H9 (cell line): ENCODE measurements around the gene WHRN. TPM values are rescaled to one million over a fixed set of nuclear protein-coding genes. Genes with fewer than 3 reads are reported as not detected.

Experiments
- DNase-seq: peaks from one replicate; pipeline ENCODE4 v3.0.0-alpha.2; 2017
- H2AFZ ChIP-seq: one replicate; pipeline ENCODE4 v1.6.1; 2013; ENCODE audit warnings: mild to moderate bottlenecking, low read length, control low read depth, moderate library complexity
- H2AK5ac ChIP-seq: 2 replicates; pipeline ENCODE4 v1.6.1; 2013; ENCODE audit warnings: low read length, control low read depth, mixed read lengths; ENCODE audit not compliant: insufficient read length
- H2BK120ac ChIP-seq: one replicate; pipeline ENCODE4 v1.6.1; 2013; ENCODE audit warnings: low read depth, mild to moderate bottlenecking, low read length, control low read depth, inconsistent platforms; ENCODE audit not compliant: poor library complexity, severe bottlenecking
- H2BK12ac ChIP-seq: 2 replicates; pipeline ENCODE4 v1.6.1; 2013; ENCODE audit warnings: low read length, control low read depth, mixed read lengths, low read depth; ENCODE audit not compliant: insufficient read length
- H2BK15ac ChIP-seq: 2 replicates; pipeline ENCODE4 v1.6.1; 2013; ENCODE audit warnings: low read depth, low read length, control low read depth
- H2BK20ac ChIP-seq: one replicate; pipeline ENCODE4 v1.6.1; 2013; ENCODE audit warnings: low read depth, mild to moderate bottlenecking, low read length, control low read depth, inconsistent platforms; ENCODE audit not compliant: poor library complexity, severe bottlenecking
- H2BK5ac ChIP-seq: 2 replicates; pipeline ENCODE4 v1.6.1; 2013; ENCODE audit warnings: low read length, control low read depth, mixed read lengths; ENCODE audit not compliant: insufficient read length
- H3K14ac ChIP-seq: 2 replicates; pipeline ENCODE4 v1.6.1; 2013; ENCODE audit warnings: low read length, control low read depth; ENCODE audit not compliant: insufficient read depth
- H3K18ac ChIP-seq: 2 replicates; pipeline ENCODE4 v1.6.1; 2013; ENCODE audit warnings: low read depth, mild to moderate bottlenecking, mixed read lengths, low read length, control low read depth; ENCODE audit not compliant: insufficient read length
- H3K23ac ChIP-seq: 2 replicates; pipeline ENCODE4 v1.6.1; 2013; ENCODE audit warnings: low read length, control low read depth, mixed read lengths, low read depth; ENCODE audit not compliant: insufficient read length
- H3K23me2 ChIP-seq: 2 replicates; pipeline ENCODE4 v1.6.1; 2013; ENCODE audit warnings: low read depth, mild to moderate bottlenecking, mixed read lengths, low read length, control low read depth; ENCODE audit not compliant: insufficient read length, poor library complexity, severe bottlenecking
- H3K27ac ChIP-seq: 2 replicates; pipeline ENCODE4 v1.5.1; 2013; ENCODE audit warnings: low read length, control low read depth, mixed read lengths, low read depth; ENCODE audit not compliant: insufficient read length
- H3K27me3 ChIP-seq: 2 replicates; pipeline ENCODE4 v1.6.1; 2013; ENCODE audit warnings: low read length, control low read depth, inconsistent platforms; ENCODE audit not compliant: insufficient read depth
- H3K4ac ChIP-seq: 2 replicates; pipeline ENCODE4 v1.6.1; 2013; ENCODE audit warnings: low read depth, mild to moderate bottlenecking, control low read depth, inconsistent platforms, low read length, moderate library complexity
- H3K4me1 ChIP-seq: 2 replicates; pipeline ENCODE4 v1.6.1; 2013; ENCODE audit warnings: low read length, control low read depth, inconsistent platforms; ENCODE audit not compliant: insufficient read depth
- H3K4me2 ChIP-seq: 2 replicates; pipeline ENCODE4 v1.6.1; 2013; ENCODE audit warnings: low read length, control low read depth, mixed read lengths; ENCODE audit not compliant: insufficient read length, insufficient read depth
- H3K56ac ChIP-seq: 2 replicates; pipeline ENCODE4 v1.6.1; 2013; ENCODE audit warnings: low read depth, mild to moderate bottlenecking, mixed read lengths, low read length, control low read depth; ENCODE audit not compliant: insufficient read length
- H3K79me1 ChIP-seq: 2 replicates; pipeline ENCODE4 v1.6.1; 2013; ENCODE audit warnings: low read depth, mild to moderate bottlenecking, moderate library complexity, low read length, control low read depth, inconsistent platforms; ENCODE audit not compliant: insufficient read depth, poor library complexity, severe bottlenecking
- H3K79me2 ChIP-seq: 2 replicates; pipeline ENCODE4 v1.6.1; 2013; ENCODE audit warnings: low read length, control low read depth, inconsistent platforms; ENCODE audit not compliant: insufficient read depth
- H3K9ac ChIP-seq: 2 replicates; pipeline ENCODE4 v1.6.1; 2013; ENCODE audit warnings: low read length, control low read depth, mixed read lengths; ENCODE audit not compliant: insufficient read length; ENCODE audit errors: extremely low read depth
- H3K9me3 ChIP-seq: one replicate; pipeline ENCODE4 v1.6.1; 2013; ENCODE audit warnings: low read depth, low read length, inconsistent platforms; ENCODE audit not compliant: control insufficient read depth
- H3T11ph ChIP-seq: one replicate; pipeline ENCODE4 v1.6.1; 2013; ENCODE audit warnings: mild to moderate bottlenecking, low read length, control low read depth, inconsistent platforms
- H4K20me1 ChIP-seq: one replicate; pipeline ENCODE4 v1.6.1; 2013; ENCODE audit not compliant: control insufficient read depth, insufficient read length, insufficient read depth
- H4K5ac ChIP-seq: 2 replicates; pipeline ENCODE4 v1.6.1; 2013; ENCODE audit warnings: low read depth, mild to moderate bottlenecking, mixed read lengths, low read length, control low read depth; ENCODE audit not compliant: insufficient read length
- H4K8ac ChIP-seq: replicated peaks from 2 replicates; pipeline ENCODE4 v1.6.1; 2013; ENCODE audit warnings: low read length, control low read depth, mixed read lengths, low read depth; ENCODE audit not compliant: insufficient read length
- H4K91ac ChIP-seq: 2 replicates; pipeline ENCODE4 v1.6.1; 2013; ENCODE audit warnings: low read depth, mild to moderate bottlenecking, moderate library complexity, mixed read lengths, low read length, control low read depth; ENCODE audit not compliant: insufficient read length
- H3K27ac Mint-ChIP-seq, 3 experiments: 2 replicates in 2 of 3; 3 replicates in 1 of 3; pipeline ENCODE4 v1.8.0; 2020 to 2021; ENCODE audit warnings: mixed read lengths in 3 of 3, mild to moderate bottlenecking in 1 of 3, moderate library complexity in 1 of 3
- H3K27me3 Mint-ChIP-seq: 2 replicates; pipeline ENCODE4 v1.8.0; 2021; ENCODE audit warnings: low read depth, mild to moderate bottlenecking, moderate library complexity, mixed read lengths
- H3K36me3 Mint-ChIP-seq, 3 experiments: 2 replicates in 2 of 3; 3 replicates in 1 of 3; pipeline ENCODE4 v1.8.0; 2020 to 2021; ENCODE audit warnings: low read depth in 3 of 3, mixed read lengths in 3 of 3; ENCODE audit not compliant: insufficient read depth in 1 of 3
- H3K4me1 Mint-ChIP-seq, 2 experiments: 2 replicates each; pipeline ENCODE4 v1.8.0; 2020; ENCODE audit warnings: mixed read lengths in 2 of 2
- H3K4me3 Mint-ChIP-seq, 2 experiments: 2 replicates in 1 of 2; 3 replicates in 1 of 2; pipeline ENCODE4 v1.8.0; 2020 to 2021; ENCODE audit warnings: mild to moderate bottlenecking in 2 of 2, mixed read lengths in 2 of 2, moderate library complexity in 1 of 2
- H3K9me3 Mint-ChIP-seq, 2 experiments: 2 replicates in 1 of 2; 3 replicates in 1 of 2; pipeline ENCODE4 v1.8.0; 2020; ENCODE audit warnings: mild to moderate bottlenecking in 2 of 2, mixed read lengths in 2 of 2, moderate library complexity in 1 of 2
- WGBS: extraction: QIAGEN DNeasy Blood & Tissue Kit; methylation state at CpG from one replicate; pipeline ENCODE4 v1.1.7; 2013; ENCODE audit warnings: missing lambda C conversion rate, low lambda C conversion rate, mixed read lengths; ENCODE audit not compliant: insufficient read length; ENCODE audit errors: extremely low coverage; 5-methylcytosine and 5-hydroxymethylcytosine counted together
- long read RNA-seq: library from polyadenylated mRNA; unstranded; transcript quantifications from one replicate; pipeline ENCODE4 v2.0.0, GENCODE V29; 2020
- total RNA-seq: library from RNA; stranded (reverse); gene quantifications from 2 replicates; pipeline ENCODE4 v1.2.1, GENCODE V29; 2021
- TF ChIP-seq, protein P1 (sequence below): fragments of 200-600 bp; sonication (generic); conservative IDR thresholded peaks from 3 replicates; pipeline ENCODE4 v1.8.0; 2021; ENCODE audit warnings: antibody characterized with exemption, mild to moderate bottlenecking

The WHRN gene
- 2.2 and 2.3 TPM in 2 replicates for total RNA-seq
- long read RNA-seq: 0 reads

- peak within 1 kb of the TSS; percentile 56 for H3K4me2 ChIP-seq
- H2AFZ ChIP-seq: peak within 1 kb of the TSS; percentile 14
- no CpG with 5 or more reads among the region's 75 CpGs for WGBS
- no peak within 1 kb of the TSS for H3T11ph ChIP-seq
- no peaks in the 10 kb centered on the region for H3K79me1 ChIP-seq
- H2AK5ac ChIP-seq: no peak within 1 kb of the TSS
- Mint-ChIP-seq H3K27me3 (peaks cover 72% of the 10 kb centered on the region), H3K4me3 (peak within 1 kb of the TSS; percentile 76 to 89), H3K9me3 (peaks cover 0 to 3% of the 10 kb centered on the region in 2 experiments; a peak in 2 of 5 replicates), H3K36me3 (peaks cover 0 to 2% (median 0%) of the 10 kb centered on the region in 3 experiments; a peak in 2 of 7 replicates), H3K4me1 (peaks cover 39 to 50% of the 10 kb centered on the region in 2 experiments), H3K27ac (peak within 1 kb of the TSS; percentile 58 to 95 (median 94); a peak in 5 of 7 replicates)
- H3K4me1 ChIP-seq: peaks cover 4% of the 10 kb centered on the region
- H3K23me2 ChIP-seq: peaks cover 18% of the 10 kb centered on the region
- peak within 1 kb of the TSS; percentile 1 for H3K9ac ChIP-seq
- no peaks in the 10 kb centered on the region for H3K9me3 ChIP-seq
- H3K14ac ChIP-seq: peak within 1 kb of the TSS; percentile 85
- no peak within 1 kb of the TSS for H2BK120ac ChIP-seq
- H2BK20ac ChIP-seq: no peak within 1 kb of the TSS
- DNase-seq: peak; percentile 97
- H3K56ac ChIP-seq: no peak within 1 kb of the TSS
- no peak within 1 kb of the TSS for H3K23ac ChIP-seq
- H4K5ac ChIP-seq: no peak within 1 kb of the TSS
- no peak within 1 kb of the TSS for H3K27ac ChIP-seq
- no peaks in the 10 kb centered on the region for H4K20me1 ChIP-seq
- no peak within 1 kb of the TSS for H4K91ac ChIP-seq
- no peak within 1 kb of the TSS for H2BK15ac ChIP-seq
- no peak within 1 kb of the TSS for H3K4ac ChIP-seq
- no peaks in the 10 kb centered on the region; the same call in 1 of the 2 replicates for H3K27me3 ChIP-seq
- no peaks in the 10 kb centered on the region for H3K79me2 ChIP-seq
- TF ChIP-seq, protein P1, sequence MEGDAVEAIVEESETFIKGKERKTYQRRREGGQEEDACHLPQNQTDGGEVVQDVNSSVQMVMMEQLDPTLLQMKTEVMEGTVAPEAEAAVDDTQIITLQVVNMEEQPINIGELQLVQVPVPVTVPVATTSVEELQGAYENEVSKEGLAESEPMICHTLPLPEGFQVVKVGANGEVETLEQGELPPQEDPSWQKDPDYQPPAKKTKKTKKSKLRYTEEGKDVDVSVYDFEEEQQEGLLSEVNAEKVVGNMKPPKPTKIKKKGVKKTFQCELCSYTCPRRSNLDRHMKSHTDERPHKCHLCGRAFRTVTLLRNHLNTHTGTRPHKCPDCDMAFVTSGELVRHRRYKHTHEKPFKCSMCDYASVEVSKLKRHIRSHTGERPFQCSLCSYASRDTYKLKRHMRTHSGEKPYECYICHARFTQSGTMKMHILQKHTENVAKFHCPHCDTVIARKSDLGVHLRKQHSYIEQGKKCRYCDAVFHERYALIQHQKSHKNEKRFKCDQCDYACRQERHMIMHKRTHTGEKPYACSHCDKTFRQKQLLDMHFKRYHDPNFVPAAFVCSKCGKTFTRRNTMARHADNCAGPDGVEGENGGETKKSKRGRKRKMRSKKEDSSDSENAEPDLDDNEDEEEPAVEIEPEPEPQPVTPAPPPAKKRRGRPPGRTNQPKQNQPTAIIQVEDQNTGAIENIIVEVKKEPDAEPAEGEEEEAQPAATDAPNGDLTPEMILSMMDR: no peak; the same call in 2 of the 3 replicates
- H3K18ac ChIP-seq: peak within 1 kb of the TSS; percentile 58
- no peak within 1 kb of the TSS for H2BK5ac ChIP-seq
- H4K8ac ChIP-seq: no peak within 1 kb of the TSS
- no peak within 1 kb of the TSS for H2BK12ac ChIP-seq
Observed at GRCh38 chr9:114505187-114506081, at the start of gene WHRN. WHRN (minus strand) TSS chr9:114505473; CDS start chr9:114504801, 672 bp downstream.
